Measurements from ENCODE around the gene ABL1. TPM values are rescaled to one million over a fixed set of nuclear protein-coding genes. Genes with fewer than 3 reads are reported as not detected.
A peak's percentile ranks its signal among the peaks of the same experiment; 100 is the strongest.

ABL1 gene
- polyA plus RNA-seq, 3 donors = 4.5 to 14.5 (median 8.0) TPM

DNA sequence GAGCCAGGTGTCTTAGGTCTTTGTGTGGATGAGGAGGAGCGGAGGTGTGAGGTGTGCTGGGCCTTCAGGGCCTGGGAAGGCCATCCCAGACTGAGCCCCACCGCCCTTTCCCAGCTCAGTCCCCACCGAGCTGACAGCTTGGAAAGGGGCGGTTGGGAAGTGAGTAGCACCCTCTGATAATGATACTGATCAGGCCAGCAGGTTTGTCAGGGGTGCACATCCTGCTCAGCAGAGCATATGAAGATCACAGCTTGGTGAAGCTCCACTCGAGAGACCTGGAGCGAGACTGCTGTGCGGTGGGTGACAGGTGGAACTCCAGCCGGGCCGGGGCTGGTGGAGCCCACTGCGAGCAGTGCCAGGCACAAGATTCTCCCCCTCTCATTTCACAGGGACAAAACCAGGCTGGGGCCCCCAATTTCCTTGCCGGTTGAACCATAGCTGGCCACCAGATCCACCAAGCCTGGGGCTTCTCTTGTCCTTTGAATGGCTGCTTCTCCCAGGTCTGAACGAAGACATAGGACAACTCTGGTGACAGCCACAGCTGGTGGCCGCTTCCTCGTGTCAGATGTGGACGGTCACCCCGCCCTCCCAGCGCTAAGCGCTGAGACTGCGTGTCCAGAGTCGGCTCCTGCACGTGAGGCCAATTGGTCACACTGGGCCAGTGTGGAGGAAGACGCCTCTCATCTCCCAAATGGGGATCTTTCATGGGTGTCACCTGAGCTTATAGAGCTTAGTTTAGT, 53.3 kb downstream of the ABL1 start:
- Histone ChIP-seq H3K27ac (ENCODE audit: low read depth in 1 of 2, low read length in 2 of 2) (no peak overlapping the region), H3K4me3 (replicated peaks in 1 of 3; ENCODE audit: low read depth in 2 of 3, low read length in 3 of 3) (no peak overlapping the region), H3K4me1 (ENCODE audit: control insufficient read depth in 1 of 2, insufficient read depth in 2 of 2, low read length in 2 of 2) (peaks cover 8 to 9% of the 10 kb centered on the region in 2 donors), H3K9me3 (replicated peaks in 1 of 2; ENCODE audit: control insufficient read depth in 1 of 2, insufficient read depth in 1 of 2, low read length in 2 of 2) (no peaks in the 10 kb centered on the region), H3K36me3 (replicated peaks in 1 of 2; ENCODE audit: control insufficient read depth in 1 of 2, insufficient read depth in 2 of 2, low read length in 2 of 2) (peaks cover 53 to 63% of the 10 kb centered on the region in 2 donors), H2AFZ (ENCODE audit: insufficient read depth, low read depth, low read length, poor library complexity, severe bottlenecking) (no peak overlapping the region), H3K27me3 (ENCODE audit: control insufficient read depth in 2 of 2, insufficient read depth in 2 of 2, low read length in 2 of 2) (no peaks in the 10 kb centered on the region), H3K9ac (ENCODE audit: insufficient read depth, low read length, poor library complexity, severe bottlenecking) (no peak overlapping the region), H4K20me1 (ENCODE audit: insufficient read depth, low read length) (no peaks in the 10 kb centered on the region), H3K79me2 (ENCODE audit: insufficient read depth, low read length) (no peaks in the 10 kb centered on the region), H3K4me2 (replicated peaks; ENCODE audit: extremely low read depth, low read length, poor library complexity, severe bottlenecking) (no peak overlapping the region)
- no peak for DNase-seq
- TF ChIP-seq CTCF (IDR thresholded peaks at IDR 0.05) = no peak
- intact Hi-C loops (cut with micrococcal nuclease) = no loop called here
- Mint-ChIP-seq H3K27ac (peak overlapping the region in 2 of 7 donors; percentile 9 to 70), H3K4me1 (peaks cover 9% of the 10 kb centered on the region), H3K4me3 (no peak overlapping the region), H3K36me3 (peaks cover 50 to 73% of the 10 kb centered on the region in 2 donors), H3K27me3 (ENCODE audit: low read depth in 3 of 3) (peaks cover 0 to 2% (median 0%) of the 10 kb centered on the region in 3 donors), H3K9me3 (no peaks in the 10 kb centered on the region)
- 97% methylated on average over 21 of the region's 22 CpGs for WGBS (ENCODE audit: insufficient coverage)

GRCh38 chr9:130890124-130890523, 55.1 kb downstream of the ABL1 start:
- Mint-ChIP-seq H3K4me3 (no peak overlapping the region), H3K4me1 (peaks cover 20% of the 10 kb centered on the region), H3K27me3 (ENCODE audit: low read depth in 3 of 3) (no peaks in the 10 kb centered on the region), H3K27ac (peak overlapping the region in 1 of 7 donors; percentile 73), H3K9me3 (peaks cover 0 to 1% (median 0%) of the 10 kb centered on the region in 7 donors), H3K36me3 (peaks cover 34 to 55% of the 10 kb centered on the region in 2 donors)
- Histone ChIP-seq H3K36me3 (replicated peaks in 1 of 2; ENCODE audit: control insufficient read depth in 1 of 2, insufficient read depth in 2 of 2, low read length in 2 of 2) (peaks cover 36 to 45% of the 10 kb centered on the region in 2 donors), H3K27ac (ENCODE audit: low read depth in 1 of 2, low read length in 2 of 2) (no peak overlapping the region), H3K9ac (ENCODE audit: insufficient read depth, low read length, poor library complexity, severe bottlenecking) (no peak overlapping the region), H3K9me3 (replicated peaks in 1 of 2; ENCODE audit: control insufficient read depth in 1 of 2, insufficient read depth in 1 of 2, low read length in 2 of 2) (no peaks in the 10 kb centered on the region), H3K4me2 (replicated peaks; ENCODE audit: extremely low read depth, low read length, poor library complexity, severe bottlenecking) (no peak overlapping the region), H4K20me1 (ENCODE audit: insufficient read depth, low read length) (no peaks in the 10 kb centered on the region), H3K4me1 (ENCODE audit: control insufficient read depth in 1 of 2, insufficient read depth in 2 of 2, low read length in 2 of 2) (peaks cover 17 to 18% of the 10 kb centered on the region in 2 donors), H2AFZ (ENCODE audit: insufficient read depth, low read depth, low read length, poor library complexity, severe bottlenecking) (no peak overlapping the region), H3K27me3 (ENCODE audit: control insufficient read depth in 2 of 2, insufficient read depth in 2 of 2, low read length in 2 of 2) (no peaks in the 10 kb centered on the region), H3K4me3 (replicated peaks in 1 of 3; ENCODE audit: low read depth in 2 of 3, low read length in 3 of 3) (no peak overlapping the region), H3K79me2 (ENCODE audit: insufficient read depth, low read length) (no peaks in the 10 kb centered on the region)
- WGBS (ENCODE audit: insufficient coverage) = 91% methylated on average over 9 of the region's 9 CpGs
- no peak for DNase-seq
- no peak for TF ChIP-seq CTCF (IDR thresholded peaks at IDR 0.05)
- intact Hi-C loops (cut with micrococcal nuclease) = no loop called here
